ENCODE measurements around the gene CDKAL1.

CDKAL1 gene

GRCh38 chr6:21176197-21176596 is 641.9 kb downstream of the CDKAL1 start:
- no peak for TF ChIP-seq CTCF (IDR thresholded peaks at IDR 0.05)
- H3K36me3 ChIP-seq, result no peaks in the 10 kb centered on the region
- no peaks in the 10 kb centered on the region for H3K27me3 ChIP-seq
- no peak overlapping the region for H3K4me3 ChIP-seq
- no peak overlapping the region for H3K27ac ChIP-seq
- DNase-seq, result no peak
- no peaks in the 10 kb centered on the region for H3K4me1 ChIP-seq
- no peaks in the 10 kb centered on the region for H3K9me3 ChIP-seq
- intact Hi-C loops (cut with DNase I; ENCODE audit: low total_unique reads), result no loop called here

- H3K9me3 ChIP-seq, result no peaks in the 10 kb centered on the region
- no peak for DNase-seq
- TF ChIP-seq CTCF (IDR thresholded peaks at IDR 0.05), result no peak
- no peak overlapping the region for H3K27ac ChIP-seq
- H3K36me3 ChIP-seq, result no peaks in the 10 kb centered on the region
- no peaks in the 10 kb centered on the region for H3K4me1 ChIP-seq
- H3K27me3 ChIP-seq, result no peaks in the 10 kb centered on the region
- intact Hi-C loops (cut with DNase I; ENCODE audit: low total_unique reads), result no loop called here
- no peak overlapping the region for H3K4me3 ChIP-seq
These were observed 645.9 kb downstream of the CDKAL1 start for GRCh38 chr6:21180155-21180554.

- no peaks in the 10 kb centered on the region for H3K27me3 ChIP-seq
- no peak for TF ChIP-seq CTCF (IDR thresholded peaks at IDR 0.05)
- intact Hi-C loops (cut with DNase I; ENCODE audit: low total_unique reads), result no loop called here
- DNase-seq, result no peak
- H3K4me1 ChIP-seq, result no peaks in the 10 kb centered on the region
- no peaks in the 10 kb centered on the region for H3K9me3 ChIP-seq
- no peaks in the 10 kb centered on the region for H3K36me3 ChIP-seq
- no peak overlapping the region for H3K27ac ChIP-seq
- no peak overlapping the region for H3K4me3 ChIP-seq
These were observed 646.6 kb downstream of the CDKAL1 start for GRCh38 chr6:21180800-21181337.

- no peak for DNase-seq
- Histone ChIP-seq H3K27me3 (no peaks in the 10 kb centered on the region), H3K4me3 (no peak overlapping the region), H3K4me1 (no peaks in the 10 kb centered on the region), H3K36me3 (no peaks in the 10 kb centered on the region), H3K27ac (no peak overlapping the region), H3K9me3 (no peaks in the 10 kb centered on the region)
- intact Hi-C loops (cut with DNase I; ENCODE audit: low total_unique reads), result no loop called here
- TF ChIP-seq CTCF (IDR thresholded peaks at IDR 0.05), result no peak
These were observed 647.6 kb downstream of the CDKAL1 start for GRCh38 chr6:21181866-21182265.

- H3K27ac ChIP-seq, result no peak overlapping the region
- H3K27me3 ChIP-seq, result no peaks in the 10 kb centered on the region
- peaks cover 0 to 3% (median 0%) of the 10 kb centered on the region in 4 donors for H3K4me1 ChIP-seq
- TF ChIP-seq CTCF (IDR thresholded peaks at IDR 0.05), result no peak
- no peaks in the 10 kb centered on the region for H3K9me3 ChIP-seq
- H3K4me3 ChIP-seq, result no peak overlapping the region
- no peaks in the 10 kb centered on the region for H3K36me3 ChIP-seq
- DNase-seq, result no peak
- intact Hi-C loops (cut with DNase I; ENCODE audit: low total_unique reads), result no loop called here
These were observed 648.3 kb downstream of the CDKAL1 start for GRCh38 chr6:21182589-21182988.

Measured in tibial artery (tissue), 4 donors.